Measurements from ENCODE around the gene URI1. TPM values are rescaled to one million over a fixed set of nuclear protein-coding genes. Genes with fewer than 3 reads are reported as not detected.

The URI1 gene
- total RNA-seq, 1 experiment from 2014 or later: 71.0 TPM

DNA sequence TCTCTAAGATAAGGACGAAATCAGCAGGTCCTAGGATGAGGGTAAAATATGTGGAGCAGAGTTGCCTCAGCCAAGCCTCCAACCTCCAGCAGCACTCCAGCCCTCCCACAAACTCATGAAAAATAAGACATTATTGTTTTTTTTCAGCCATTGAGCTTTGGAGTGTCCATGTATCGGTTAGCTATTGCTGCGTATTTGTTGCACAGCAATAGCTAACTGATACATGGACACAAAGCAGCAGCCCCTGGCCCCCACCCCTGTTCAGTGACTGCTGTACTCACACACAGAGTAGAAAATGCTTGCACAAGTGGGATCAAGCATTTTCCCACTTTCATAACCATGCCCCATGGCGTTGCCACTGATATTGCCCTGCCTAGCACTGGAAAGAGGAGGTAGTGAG lies 19.1 kb upstream of the URI1 start:
- TF ChIP-seq TCF7L2 (IDR thresholded peaks at IDR 0.05; ENCODE audit: low read depth, low read length) (no peak), POLR2AphosphoS5 (IDR thresholded peaks at IDR 0.05; ENCODE audit: low read depth, low read length) (no peak), CTCF (IDR thresholded peaks at IDR 0.05) (no peak), SIN3A (IDR thresholded peaks at IDR 0.05; ENCODE audit: borderline replicate concordance, insufficient read depth, low read depth, low read length) (no peak)
- TF ChIP-seq, protein P1, sequence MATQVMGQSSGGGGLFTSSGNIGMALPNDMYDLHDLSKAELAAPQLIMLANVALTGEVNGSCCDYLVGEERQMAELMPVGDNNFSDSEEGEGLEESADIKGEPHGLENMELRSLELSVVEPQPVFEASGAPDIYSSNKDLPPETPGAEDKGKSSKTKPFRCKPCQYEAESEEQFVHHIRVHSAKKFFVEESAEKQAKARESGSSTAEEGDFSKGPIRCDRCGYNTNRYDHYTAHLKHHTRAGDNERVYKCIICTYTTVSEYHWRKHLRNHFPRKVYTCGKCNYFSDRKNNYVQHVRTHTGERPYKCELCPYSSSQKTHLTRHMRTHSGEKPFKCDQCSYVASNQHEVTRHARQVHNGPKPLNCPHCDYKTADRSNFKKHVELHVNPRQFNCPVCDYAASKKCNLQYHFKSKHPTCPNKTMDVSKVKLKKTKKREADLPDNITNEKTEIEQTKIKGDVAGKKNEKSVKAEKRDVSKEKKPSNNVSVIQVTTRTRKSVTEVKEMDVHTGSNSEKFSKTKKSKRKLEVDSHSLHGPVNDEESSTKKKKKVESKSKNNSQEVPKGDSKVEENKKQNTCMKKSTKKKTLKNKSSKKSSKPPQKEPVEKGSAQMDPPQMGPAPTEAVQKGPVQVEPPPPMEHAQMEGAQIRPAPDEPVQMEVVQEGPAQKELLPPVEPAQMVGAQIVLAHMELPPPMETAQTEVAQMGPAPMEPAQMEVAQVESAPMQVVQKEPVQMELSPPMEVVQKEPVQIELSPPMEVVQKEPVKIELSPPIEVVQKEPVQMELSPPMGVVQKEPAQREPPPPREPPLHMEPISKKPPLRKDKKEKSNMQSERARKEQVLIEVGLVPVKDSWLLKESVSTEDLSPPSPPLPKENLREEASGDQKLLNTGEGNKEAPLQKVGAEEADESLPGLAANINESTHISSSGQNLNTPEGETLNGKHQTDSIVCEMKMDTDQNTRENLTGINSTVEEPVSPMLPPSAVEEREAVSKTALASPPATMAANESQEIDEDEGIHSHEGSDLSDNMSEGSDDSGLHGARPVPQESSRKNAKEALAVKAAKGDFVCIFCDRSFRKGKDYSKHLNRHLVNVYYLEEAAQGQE (IDR thresholded peaks at IDR 0.05; ENCODE audit: insufficient read depth in 1 of 2, low read depth in 2 of 2, low read length in 1 of 2): no peak
- ATAC-seq (no peak), DNase-seq (ENCODE audit: low read depth, low spot score) (no peak)
- Histone ChIP-seq H3K36me3 (ENCODE audit: control insufficient read depth, insufficient read depth, low read length) (no peaks in the 10 kb centered on the region), H3K27ac (ENCODE audit: low read length) (no peak overlapping the region), H3K4me3 (ENCODE audit: low read depth in 2 of 2, low read length in 2 of 2) (no peak overlapping the region), H3K27me3 (ENCODE audit: control insufficient read depth, insufficient read depth, low read length) (no peaks in the 10 kb centered on the region), H3K4me1 (ENCODE audit: control insufficient read depth, insufficient read depth, low read length) (no peaks in the 10 kb centered on the region), H3K9me3 (ENCODE audit: control insufficient read depth, insufficient read depth, low read depth, low read length) (no peaks in the 10 kb centered on the region)
- BruUV-seq (replicated peaks): no TSS peak
- intact Hi-C loops (cut with micrococcal nuclease; ENCODE audit: unreplicated experiment): no loop called here
- CTCF ChIA-PET: no interaction called here
- POLR2A ChIA-PET: no interaction called here
- in situ Hi-C loops (cut with HindIII; ENCODE audit: low pct_unique_long_range_greater_than_20kb, low sequenced_read_pairs): no loop called here

DNA sequence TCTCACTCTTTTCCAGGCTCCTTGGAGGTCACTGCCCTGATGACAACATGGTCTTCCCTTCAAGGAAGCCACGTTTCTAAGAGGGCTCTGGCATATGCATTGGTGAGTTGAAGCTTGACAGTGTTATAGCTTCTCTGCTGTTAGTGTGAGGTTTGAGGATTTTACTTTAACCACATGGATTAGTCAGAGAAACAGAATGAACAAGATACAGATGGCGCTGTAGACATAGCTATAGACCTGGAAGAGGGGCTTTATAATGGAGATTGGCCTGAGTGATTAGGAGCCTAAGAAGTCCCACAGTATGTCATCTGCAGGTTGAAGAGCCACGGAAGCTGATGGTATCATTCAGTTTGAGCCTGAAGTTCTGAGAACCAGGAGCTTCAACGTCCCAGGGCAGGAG lies 18.4 kb upstream of the URI1 start:
- POLR2A ChIA-PET: no interaction called here
- ATAC-seq: no peak

More for the DNA sequence above, 18.4 kb upstream of the URI1 start:
- no peak overlapping the region for H3K4me3 ChIP-seq (ENCODE audit: low read depth in 2 of 2, low read length in 2 of 2)
- CTCF ChIA-PET: no interaction called here
- in situ Hi-C loops (cut with HindIII; ENCODE audit: low pct_unique_long_range_greater_than_20kb, low sequenced_read_pairs): no loop called here
- no peaks in the 10 kb centered on the region for H3K4me1 ChIP-seq (ENCODE audit: control insufficient read depth, insufficient read depth, low read length)
- BruUV-seq (replicated peaks): no TSS peak
- no peaks in the 10 kb centered on the region for H3K9me3 ChIP-seq (ENCODE audit: control insufficient read depth, insufficient read depth, low read depth, low read length)
- no peak for DNase-seq (ENCODE audit: low read depth, low spot score)
- intact Hi-C loops (cut with micrococcal nuclease; ENCODE audit: unreplicated experiment): no loop called here
- no peak overlapping the region for H3K27ac ChIP-seq (ENCODE audit: low read length)
- no peaks in the 10 kb centered on the region for H3K36me3 ChIP-seq (ENCODE audit: control insufficient read depth, insufficient read depth, low read length)
- TF ChIP-seq SIN3A (IDR thresholded peaks at IDR 0.05; ENCODE audit: borderline replicate concordance, insufficient read depth, low read depth, low read length) (no peak), CTCF (IDR thresholded peaks at IDR 0.05) (no peak), TCF7L2 (IDR thresholded peaks at IDR 0.05; ENCODE audit: low read depth, low read length) (no peak), POLR2AphosphoS5 (IDR thresholded peaks at IDR 0.05; ENCODE audit: low read depth, low read length) (no peak)
- TF ChIP-seq, protein P1 (IDR thresholded peaks at IDR 0.05; ENCODE audit: insufficient read depth in 1 of 2, low read depth in 2 of 2, low read length in 1 of 2): no peak
- H3K27me3 ChIP-seq (ENCODE audit: control insufficient read depth, insufficient read depth, low read length): no peaks in the 10 kb centered on the region
